Measurements from ENCODE around the gene CDC42SE2. TPM values are rescaled to one million over a fixed set of nuclear protein-coding genes. Genes with fewer than 3 reads are reported as not detected.

The CDC42SE2 gene
- polyA plus RNA-seq, 3 donors = 34.4 to 135 (median 92.6) TPM

DNA sequence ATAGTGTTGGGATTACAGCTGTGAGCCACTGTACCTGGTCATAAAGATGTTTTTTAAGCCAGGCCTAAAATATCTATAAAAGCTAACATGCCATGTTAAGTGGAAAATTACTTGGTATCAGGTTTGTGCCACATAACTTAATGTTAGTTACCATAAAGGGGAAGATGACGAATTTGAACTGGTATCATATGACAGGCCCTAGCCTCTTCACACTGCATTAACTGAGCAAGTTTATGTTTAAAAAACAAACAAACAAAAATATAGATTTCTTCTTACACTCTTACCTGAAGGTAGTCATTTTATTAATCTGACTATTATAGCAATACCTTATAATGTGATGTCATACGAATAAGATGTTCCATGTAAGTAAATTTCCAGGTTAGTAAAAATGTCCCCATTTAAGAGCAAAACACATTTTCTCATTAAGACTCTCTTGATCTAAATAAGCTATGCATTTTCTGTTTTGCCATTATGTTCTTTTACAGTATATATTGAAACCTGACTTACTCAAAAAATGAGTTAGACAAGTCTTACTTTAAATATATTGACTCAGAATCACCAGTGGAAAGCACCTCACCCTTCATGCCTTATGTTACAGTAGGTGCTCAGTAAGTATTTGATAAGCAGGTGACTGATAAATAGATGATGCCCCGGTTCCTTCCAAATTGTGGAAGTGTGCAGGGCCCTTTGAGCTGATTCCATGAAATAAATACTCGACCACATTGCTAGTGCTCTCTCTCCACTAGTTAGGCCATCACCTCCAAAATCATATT is 125.4 kb downstream of the CDC42SE2 start:
- Histone ChIP-seq H2AFZ (ENCODE audit: insufficient read depth, low read depth, low read length, poor library complexity, severe bottlenecking) (no peak overlapping the region), H3K4me3 (replicated peaks in 1 of 3; ENCODE audit: low read depth in 2 of 3, low read length in 3 of 3) (no peak overlapping the region), H3K4me1 (ENCODE audit: control insufficient read depth in 1 of 2, insufficient read depth in 2 of 2, low read length in 2 of 2) (no peaks in the 10 kb centered on the region), H3K9ac (ENCODE audit: insufficient read depth, low read length, poor library complexity, severe bottlenecking) (no peak overlapping the region), H3K36me3 (replicated peaks in 1 of 2; ENCODE audit: control insufficient read depth in 1 of 2, insufficient read depth in 2 of 2, low read length in 2 of 2) (peaks cover 83 to 100% of the 10 kb centered on the region in 2 donors), H3K27me3 (ENCODE audit: control insufficient read depth in 2 of 2, insufficient read depth in 2 of 2, low read length in 2 of 2) (no peaks in the 10 kb centered on the region), H4K20me1 (ENCODE audit: insufficient read depth, low read length) (peaks cover 56% of the 10 kb centered on the region), H3K27ac (ENCODE audit: low read depth in 1 of 2, low read length in 2 of 2) (peak overlapping the region in 1 of 2 donors; percentile 23), H3K9me3 (replicated peaks in 1 of 2; ENCODE audit: control insufficient read depth in 1 of 2, insufficient read depth in 1 of 2, low read length in 2 of 2) (no peaks in the 10 kb centered on the region), H3K79me2 (ENCODE audit: insufficient read depth, low read length) (peaks cover 43% of the 10 kb centered on the region), H3K4me2 (replicated peaks; ENCODE audit: extremely low read depth, low read length, poor library complexity, severe bottlenecking) (no peak overlapping the region)
- intact Hi-C loops (cut with micrococcal nuclease) = loop anchor here in 1 of 2 donors (10.0 kb wide), 1 partner anchor 114 kb away; no protein-coding TSS in a partner anchor
- H3K9me3 Mint-ChIP-seq = no peaks in the 10 kb centered on the region
- no peak for DNase-seq
- no peaks in the 10 kb centered on the region for H3K4me1 Mint-ChIP-seq
- TF ChIP-seq, protein P1, sequence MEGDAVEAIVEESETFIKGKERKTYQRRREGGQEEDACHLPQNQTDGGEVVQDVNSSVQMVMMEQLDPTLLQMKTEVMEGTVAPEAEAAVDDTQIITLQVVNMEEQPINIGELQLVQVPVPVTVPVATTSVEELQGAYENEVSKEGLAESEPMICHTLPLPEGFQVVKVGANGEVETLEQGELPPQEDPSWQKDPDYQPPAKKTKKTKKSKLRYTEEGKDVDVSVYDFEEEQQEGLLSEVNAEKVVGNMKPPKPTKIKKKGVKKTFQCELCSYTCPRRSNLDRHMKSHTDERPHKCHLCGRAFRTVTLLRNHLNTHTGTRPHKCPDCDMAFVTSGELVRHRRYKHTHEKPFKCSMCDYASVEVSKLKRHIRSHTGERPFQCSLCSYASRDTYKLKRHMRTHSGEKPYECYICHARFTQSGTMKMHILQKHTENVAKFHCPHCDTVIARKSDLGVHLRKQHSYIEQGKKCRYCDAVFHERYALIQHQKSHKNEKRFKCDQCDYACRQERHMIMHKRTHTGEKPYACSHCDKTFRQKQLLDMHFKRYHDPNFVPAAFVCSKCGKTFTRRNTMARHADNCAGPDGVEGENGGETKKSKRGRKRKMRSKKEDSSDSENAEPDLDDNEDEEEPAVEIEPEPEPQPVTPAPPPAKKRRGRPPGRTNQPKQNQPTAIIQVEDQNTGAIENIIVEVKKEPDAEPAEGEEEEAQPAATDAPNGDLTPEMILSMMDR (IDR thresholded peaks at IDR 0.05) = no peak
- peak overlapping the region in 2 of 7 donors; percentile 54 to 78 for H3K27ac Mint-ChIP-seq
- H3K4me3 Mint-ChIP-seq = no peak overlapping the region
- peaks cover 68 to 85% of the 10 kb centered on the region in 2 donors for H3K36me3 Mint-ChIP-seq
- H3K27me3 Mint-ChIP-seq (ENCODE audit: low read depth in 3 of 3) = no peaks in the 10 kb centered on the region
- no CpG with 5 or more reads among the region's 4 CpGs for WGBS (ENCODE audit: insufficient coverage)

DNA sequence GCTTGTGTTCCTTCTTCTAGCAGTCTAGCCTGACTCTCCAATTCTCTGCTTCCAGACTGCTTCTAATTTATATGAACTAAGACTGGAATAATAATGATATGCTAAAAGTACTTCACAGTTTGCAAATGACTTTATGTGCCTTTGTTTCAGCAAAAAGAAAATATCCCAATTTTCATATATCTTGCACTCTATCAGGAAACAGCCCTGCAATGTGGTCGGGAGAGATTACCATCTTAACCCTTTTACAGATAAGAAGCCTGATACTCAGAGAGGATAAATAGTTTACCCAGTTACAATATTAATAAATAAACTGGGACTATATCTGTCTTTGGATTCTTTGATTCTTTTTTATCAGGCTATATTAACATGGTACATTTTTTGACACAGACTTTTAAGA is 126.0 kb downstream of the CDC42SE2 start:
- H3K27ac Mint-ChIP-seq = peak overlapping the region in 4 of 7 donors; percentile 18 to 75 (median 63)
- H3K9me3 ChIP-seq (replicated peaks in 1 of 2; ENCODE audit: control insufficient read depth in 1 of 2, insufficient read depth in 1 of 2, low read length in 2 of 2) = no peaks in the 10 kb centered on the region
- intact Hi-C loops (cut with micrococcal nuclease) = loop anchor here in 1 of 2 donors (10.0 kb wide), 1 partner anchor 115 kb away; no protein-coding TSS in a partner anchor

More for the DNA sequence above, 126.0 kb downstream of the CDC42SE2 start:
- Histone ChIP-seq H3K4me1 (ENCODE audit: control insufficient read depth in 1 of 2, insufficient read depth in 2 of 2, low read length in 2 of 2) (no peaks in the 10 kb centered on the region), H4K20me1 (ENCODE audit: insufficient read depth, low read length) (peaks cover 50% of the 10 kb centered on the region), H3K9ac (ENCODE audit: insufficient read depth, low read length, poor library complexity, severe bottlenecking) (no peak overlapping the region), H3K36me3 (replicated peaks in 1 of 2; ENCODE audit: control insufficient read depth in 1 of 2, insufficient read depth in 2 of 2, low read length in 2 of 2) (peaks cover 88 to 100% of the 10 kb centered on the region in 2 donors), H3K27me3 (ENCODE audit: control insufficient read depth in 2 of 2, insufficient read depth in 2 of 2, low read length in 2 of 2) (no peaks in the 10 kb centered on the region), H3K4me2 (replicated peaks; ENCODE audit: extremely low read depth, low read length, poor library complexity, severe bottlenecking) (no peak overlapping the region), H3K79me2 (ENCODE audit: insufficient read depth, low read length) (peaks cover 41% of the 10 kb centered on the region), H3K4me3 (replicated peaks in 1 of 3; ENCODE audit: low read depth in 2 of 3, low read length in 3 of 3) (no peak overlapping the region), H3K27ac (ENCODE audit: low read depth in 1 of 2, low read length in 2 of 2) (peak overlapping the region in 1 of 2 donors; percentile 23), H2AFZ (ENCODE audit: insufficient read depth, low read depth, low read length, poor library complexity, severe bottlenecking) (no peak overlapping the region)
- WGBS (ENCODE audit: insufficient coverage) = no CpG with 5 or more reads among the region's 1 CpG
- DNase-seq = no peak
- H3K36me3 Mint-ChIP-seq = peaks cover 71 to 89% of the 10 kb centered on the region in 2 donors
- H3K4me1 Mint-ChIP-seq = no peaks in the 10 kb centered on the region
- TF ChIP-seq, protein P1 (IDR thresholded peaks at IDR 0.05) = no peak
- H3K9me3 Mint-ChIP-seq = no peaks in the 10 kb centered on the region
- no peaks in the 10 kb centered on the region for H3K27me3 Mint-ChIP-seq (ENCODE audit: low read depth in 3 of 3)
- no peak overlapping the region for H3K4me3 Mint-ChIP-seq
